ENCODE measurements around the gene MYBPC2.
"Not testable (repeated sequence)": the region's sequence is repeated elsewhere in the genome, so short reads cannot be mapped to it uniquely, and the experiment has no call there.

MYBPC2 gene

DNA sequence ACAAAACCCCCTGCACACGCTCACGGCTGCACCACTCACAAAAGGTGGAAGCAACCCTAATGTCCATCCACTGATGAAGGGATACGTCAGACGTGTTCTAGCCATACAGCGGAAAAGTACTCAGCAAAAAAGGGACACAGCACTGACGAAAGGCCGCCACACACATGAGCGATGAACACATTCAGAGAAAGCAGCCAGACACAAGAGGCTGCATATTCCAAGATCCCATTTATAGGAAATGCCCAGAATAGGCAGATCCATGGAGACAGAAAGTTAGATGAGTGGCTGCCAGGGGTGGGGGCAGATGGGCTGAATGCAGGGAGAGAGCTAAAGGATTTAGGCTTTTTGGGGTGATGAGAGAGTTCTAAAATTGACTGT lies 44.8 kb upstream of the MYBPC2 start:
- no peak overlapping the region for H3K4me3 ChIP-seq
- H3K27ac ChIP-seq: no peak overlapping the region
- DNase-seq (ENCODE audit: low spot score): no peak

DNA sequence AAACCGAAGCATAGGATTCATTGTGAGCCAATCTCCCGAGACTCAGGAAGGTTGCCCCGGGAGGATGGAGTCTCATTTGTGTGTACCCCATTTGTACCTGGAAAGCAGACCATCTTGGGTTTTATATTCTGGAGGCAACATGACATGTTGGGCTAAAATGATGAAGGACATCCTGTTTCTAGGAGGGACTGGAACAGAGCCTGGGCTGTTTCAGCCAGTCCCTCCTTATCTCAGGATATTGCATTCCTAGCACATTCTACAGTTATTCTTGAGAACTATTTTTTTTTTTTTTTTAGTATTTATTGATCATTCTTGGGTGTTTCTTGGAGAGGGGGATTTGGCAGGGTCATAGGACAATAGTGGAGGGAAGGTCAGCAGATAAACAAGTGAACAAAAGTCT lies 42.4 kb upstream of the MYBPC2 start:
- not testable (repeated sequence) for DNase-seq (ENCODE audit: low spot score); H3K27ac ChIP-seq; H3K4me3 ChIP-seq

More for the DNA sequence above, 44.8 kb upstream of the MYBPC2 start:
- TF ChIP-seq, protein P1, sequence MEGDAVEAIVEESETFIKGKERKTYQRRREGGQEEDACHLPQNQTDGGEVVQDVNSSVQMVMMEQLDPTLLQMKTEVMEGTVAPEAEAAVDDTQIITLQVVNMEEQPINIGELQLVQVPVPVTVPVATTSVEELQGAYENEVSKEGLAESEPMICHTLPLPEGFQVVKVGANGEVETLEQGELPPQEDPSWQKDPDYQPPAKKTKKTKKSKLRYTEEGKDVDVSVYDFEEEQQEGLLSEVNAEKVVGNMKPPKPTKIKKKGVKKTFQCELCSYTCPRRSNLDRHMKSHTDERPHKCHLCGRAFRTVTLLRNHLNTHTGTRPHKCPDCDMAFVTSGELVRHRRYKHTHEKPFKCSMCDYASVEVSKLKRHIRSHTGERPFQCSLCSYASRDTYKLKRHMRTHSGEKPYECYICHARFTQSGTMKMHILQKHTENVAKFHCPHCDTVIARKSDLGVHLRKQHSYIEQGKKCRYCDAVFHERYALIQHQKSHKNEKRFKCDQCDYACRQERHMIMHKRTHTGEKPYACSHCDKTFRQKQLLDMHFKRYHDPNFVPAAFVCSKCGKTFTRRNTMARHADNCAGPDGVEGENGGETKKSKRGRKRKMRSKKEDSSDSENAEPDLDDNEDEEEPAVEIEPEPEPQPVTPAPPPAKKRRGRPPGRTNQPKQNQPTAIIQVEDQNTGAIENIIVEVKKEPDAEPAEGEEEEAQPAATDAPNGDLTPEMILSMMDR (IDR thresholded peaks at IDR 0.05): no peak

DNA sequence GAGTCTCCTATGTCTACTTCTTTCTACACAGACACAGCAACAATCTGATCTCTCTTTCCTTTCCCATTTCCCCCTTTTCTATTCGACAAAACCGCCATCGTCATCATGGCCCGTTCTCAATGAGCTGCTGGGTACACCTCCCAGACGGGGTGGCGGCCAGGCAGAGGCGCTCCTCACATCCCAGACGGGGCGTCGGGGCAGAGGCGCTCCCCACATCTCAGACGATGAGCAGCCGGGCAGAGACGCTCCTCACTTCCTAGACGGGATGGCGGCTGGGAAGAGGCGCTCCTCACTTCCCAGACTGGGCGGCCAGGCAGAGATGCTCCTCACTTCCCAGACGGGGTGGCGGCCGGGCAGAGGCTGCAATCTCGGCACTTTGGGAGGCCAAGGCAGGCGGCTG lies 41.7 kb upstream of the MYBPC2 start:
- H3K27ac ChIP-seq; DNase-seq (ENCODE audit: low spot score); H3K4me3 ChIP-seq: not testable (repeated sequence)

DNA sequence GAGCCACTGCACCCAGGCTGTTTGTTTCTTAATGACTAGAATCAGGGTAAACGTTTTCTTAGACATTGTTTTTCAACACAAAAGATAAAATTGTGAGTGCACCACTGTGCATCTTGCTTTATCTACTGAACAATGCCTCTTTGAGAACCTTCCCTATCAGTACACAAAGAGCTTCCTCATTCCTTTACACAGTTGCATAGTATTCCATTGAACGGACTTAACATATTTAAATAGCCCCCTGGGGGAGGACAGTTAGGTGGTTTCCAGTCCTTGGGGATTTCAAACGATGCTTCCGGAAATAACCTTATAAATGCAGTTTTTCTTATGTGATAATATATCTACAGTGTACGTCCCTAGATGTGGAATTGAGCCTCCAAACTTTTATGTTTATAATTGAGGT lies 39.9 kb upstream of the MYBPC2 start:
- Histone ChIP-seq H3K27ac (no peak overlapping the region), H3K4me3 (no peak overlapping the region)
- TF ChIP-seq, protein P1 (IDR thresholded peaks at IDR 0.05): no peak
- DNase-seq (ENCODE audit: low spot score): no peak

DNA sequence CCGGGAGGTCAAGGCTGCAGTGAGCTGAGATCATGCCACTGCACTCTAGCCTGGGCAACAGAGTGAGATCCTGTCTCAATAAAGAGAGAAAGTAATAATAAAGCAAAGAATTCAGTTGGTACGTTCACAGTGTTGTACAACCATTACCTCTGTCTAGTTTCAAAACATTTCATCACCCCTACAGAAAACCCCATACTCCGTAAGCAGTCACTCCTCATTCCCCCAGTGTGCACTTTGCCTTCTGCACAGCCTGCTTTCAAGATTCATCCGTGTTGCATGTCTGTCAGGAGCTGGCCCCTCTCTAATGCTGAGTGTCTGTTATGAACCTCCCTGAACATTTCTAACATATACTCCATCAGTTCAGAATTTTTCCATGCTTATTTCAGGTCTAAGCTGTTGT lies 39.1 kb upstream of the MYBPC2 start:
- no peak overlapping the region for H3K4me3 ChIP-seq
- no peak for DNase-seq (ENCODE audit: low spot score)
- TF ChIP-seq, protein P1 (IDR thresholded peaks at IDR 0.05): no peak
- H3K27ac ChIP-seq: no peak overlapping the region

DNA sequence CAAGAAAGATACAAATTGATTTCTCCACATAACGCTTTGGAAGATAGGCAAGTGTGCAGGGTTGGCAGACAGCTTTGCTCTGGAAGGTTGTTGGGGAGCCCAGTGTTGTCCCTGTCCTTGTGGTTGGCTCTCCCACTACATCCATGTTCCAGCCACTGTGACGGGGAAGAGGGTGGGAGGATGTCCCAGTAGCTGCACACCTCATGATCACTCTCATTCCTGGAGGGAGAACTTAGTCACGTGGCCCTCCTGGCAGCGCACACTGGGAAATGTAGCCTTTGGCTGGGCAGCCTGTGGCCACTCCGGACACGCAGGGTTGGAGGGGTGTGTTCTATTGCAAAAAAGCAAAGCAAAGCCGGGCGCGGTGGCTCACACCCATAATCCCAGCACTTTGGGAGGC lies 38.7 kb upstream of the MYBPC2 start:
- H3K4me3 ChIP-seq: no peak overlapping the region
- DNase-seq (ENCODE audit: low spot score): no peak
- no peak overlapping the region for H3K27ac ChIP-seq
- TF ChIP-seq, protein P1 (IDR thresholded peaks at IDR 0.05): no peak

DNA sequence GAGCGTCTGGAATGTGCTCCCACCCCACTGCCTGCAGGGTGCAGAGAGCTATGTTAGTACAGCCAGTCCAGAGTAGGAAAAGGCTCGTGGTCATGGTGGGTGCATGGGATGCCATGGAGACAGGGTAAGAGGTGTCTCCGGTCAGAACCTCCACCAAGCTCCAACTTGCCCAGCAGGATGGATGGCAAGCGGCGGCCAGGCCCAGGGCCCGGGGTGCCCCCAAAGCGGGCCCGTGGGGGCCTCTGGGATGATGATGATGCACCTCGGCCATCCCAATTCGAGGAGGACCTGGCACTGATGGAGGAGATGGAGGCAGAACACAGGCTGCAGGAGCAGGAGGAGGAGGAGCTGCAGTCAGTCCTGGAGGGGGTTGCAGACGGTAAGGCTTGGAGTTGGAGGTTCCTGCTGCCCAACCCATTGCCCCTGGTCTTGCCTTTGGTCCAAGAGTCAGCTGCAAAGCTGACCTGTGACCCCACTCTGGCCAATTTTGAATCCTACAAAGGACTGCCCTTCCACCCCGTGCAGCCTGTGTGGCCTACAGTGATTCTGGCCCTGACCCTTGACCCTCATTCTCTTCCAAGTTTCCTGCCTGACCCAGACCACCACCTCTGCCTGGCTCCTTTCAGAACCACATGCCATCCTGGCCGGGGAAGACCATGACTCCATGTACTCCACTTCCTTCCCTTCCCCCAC lies 33.9 kb upstream of the MYBPC2 start:
- no peak for DNase-seq (ENCODE audit: low spot score)
- H3K27ac ChIP-seq: no peak overlapping the region
- no peak overlapping the region for H3K4me3 ChIP-seq
- TF ChIP-seq, protein P1 (IDR thresholded peaks at IDR 0.05): no peak

DNA sequence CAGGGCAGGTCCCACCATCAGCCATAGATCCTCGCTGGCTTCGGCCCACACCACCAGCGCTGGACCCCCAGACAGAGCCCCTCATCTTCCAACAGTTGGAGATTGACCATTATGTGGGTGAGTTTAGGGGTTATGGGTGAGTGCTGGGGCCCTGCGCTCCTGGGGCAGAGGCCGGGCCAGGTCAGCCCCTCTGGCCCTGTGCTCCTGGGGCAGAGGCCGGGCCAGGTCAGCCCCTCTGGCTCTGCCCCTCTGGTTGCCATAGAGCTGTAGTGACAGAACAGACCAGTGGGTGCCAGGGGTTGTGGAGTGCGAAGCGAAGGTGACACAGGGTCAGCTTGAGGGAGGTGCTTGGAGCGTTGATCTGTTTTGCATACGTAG lies 33.3 kb upstream of the MYBPC2 start:
- Histone ChIP-seq H3K27ac (no peak overlapping the region), H3K4me3 (no peak overlapping the region)
- no peak for DNase-seq (ENCODE audit: low spot score)
- TF ChIP-seq, protein P1 (IDR thresholded peaks at IDR 0.05): no peak
